ENCODE data around the gene CCBE1.

CCBE1 gene

DNA sequence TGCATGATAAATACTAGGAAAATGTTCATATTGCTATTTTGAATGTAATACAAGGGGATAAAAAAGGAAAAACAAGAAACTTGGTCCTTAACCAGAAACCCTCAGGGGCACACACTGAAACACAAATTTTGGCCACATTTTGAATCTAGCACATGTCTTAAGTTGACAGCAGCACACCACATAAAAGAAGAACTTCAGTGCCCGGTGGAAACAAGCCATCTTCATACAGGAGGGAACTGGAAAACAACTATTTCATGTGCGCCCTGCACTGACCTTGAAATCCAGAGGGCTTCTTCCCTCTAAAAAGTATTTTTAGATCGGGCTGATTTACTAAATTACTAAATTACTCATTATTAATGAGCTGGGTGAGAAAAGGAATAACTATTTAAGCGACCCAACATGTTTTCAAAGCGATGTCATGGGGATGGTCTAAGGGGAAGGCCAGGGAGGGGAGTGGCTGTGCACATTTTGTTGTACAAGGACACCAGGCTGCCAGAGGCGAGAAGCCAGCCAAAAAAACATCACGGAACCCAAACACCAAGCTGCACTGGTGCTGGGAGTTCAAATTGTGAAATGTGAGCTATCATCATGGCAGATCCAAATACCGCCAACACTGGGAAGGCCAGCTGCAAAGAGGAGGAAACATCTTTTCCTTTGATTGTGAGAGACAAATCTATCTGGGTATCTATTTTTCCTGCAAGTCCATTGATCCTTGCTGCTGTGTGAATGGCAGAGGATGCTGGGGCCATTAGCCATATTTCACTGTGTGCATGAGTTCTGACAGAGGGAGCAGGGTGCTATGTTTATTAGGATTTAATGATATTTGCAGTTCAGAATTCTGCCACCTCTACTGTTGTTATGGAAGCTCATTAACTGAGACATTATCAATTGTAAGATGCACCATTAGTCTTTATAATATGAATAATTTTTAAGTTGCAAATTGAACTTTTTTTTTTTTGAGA, 187.5 kb downstream of the CCBE1 start:
- TF ChIP-seq POLR2AphosphoS5 (IDR thresholded peaks at IDR 0.05; ENCODE audit: low read depth, low read length), result no peak
- TF ChIP-seq, protein P1, sequence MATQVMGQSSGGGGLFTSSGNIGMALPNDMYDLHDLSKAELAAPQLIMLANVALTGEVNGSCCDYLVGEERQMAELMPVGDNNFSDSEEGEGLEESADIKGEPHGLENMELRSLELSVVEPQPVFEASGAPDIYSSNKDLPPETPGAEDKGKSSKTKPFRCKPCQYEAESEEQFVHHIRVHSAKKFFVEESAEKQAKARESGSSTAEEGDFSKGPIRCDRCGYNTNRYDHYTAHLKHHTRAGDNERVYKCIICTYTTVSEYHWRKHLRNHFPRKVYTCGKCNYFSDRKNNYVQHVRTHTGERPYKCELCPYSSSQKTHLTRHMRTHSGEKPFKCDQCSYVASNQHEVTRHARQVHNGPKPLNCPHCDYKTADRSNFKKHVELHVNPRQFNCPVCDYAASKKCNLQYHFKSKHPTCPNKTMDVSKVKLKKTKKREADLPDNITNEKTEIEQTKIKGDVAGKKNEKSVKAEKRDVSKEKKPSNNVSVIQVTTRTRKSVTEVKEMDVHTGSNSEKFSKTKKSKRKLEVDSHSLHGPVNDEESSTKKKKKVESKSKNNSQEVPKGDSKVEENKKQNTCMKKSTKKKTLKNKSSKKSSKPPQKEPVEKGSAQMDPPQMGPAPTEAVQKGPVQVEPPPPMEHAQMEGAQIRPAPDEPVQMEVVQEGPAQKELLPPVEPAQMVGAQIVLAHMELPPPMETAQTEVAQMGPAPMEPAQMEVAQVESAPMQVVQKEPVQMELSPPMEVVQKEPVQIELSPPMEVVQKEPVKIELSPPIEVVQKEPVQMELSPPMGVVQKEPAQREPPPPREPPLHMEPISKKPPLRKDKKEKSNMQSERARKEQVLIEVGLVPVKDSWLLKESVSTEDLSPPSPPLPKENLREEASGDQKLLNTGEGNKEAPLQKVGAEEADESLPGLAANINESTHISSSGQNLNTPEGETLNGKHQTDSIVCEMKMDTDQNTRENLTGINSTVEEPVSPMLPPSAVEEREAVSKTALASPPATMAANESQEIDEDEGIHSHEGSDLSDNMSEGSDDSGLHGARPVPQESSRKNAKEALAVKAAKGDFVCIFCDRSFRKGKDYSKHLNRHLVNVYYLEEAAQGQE (IDR thresholded peaks at IDR 0.05; ENCODE audit: insufficient read depth in 1 of 2, low read depth in 2 of 2, low read length in 2 of 2), result no peak
- TF ChIP-seq SIN3A (IDR thresholded peaks at IDR 0.05; ENCODE audit: borderline replicate concordance, insufficient read depth, low read length), result no peak

DNA sequence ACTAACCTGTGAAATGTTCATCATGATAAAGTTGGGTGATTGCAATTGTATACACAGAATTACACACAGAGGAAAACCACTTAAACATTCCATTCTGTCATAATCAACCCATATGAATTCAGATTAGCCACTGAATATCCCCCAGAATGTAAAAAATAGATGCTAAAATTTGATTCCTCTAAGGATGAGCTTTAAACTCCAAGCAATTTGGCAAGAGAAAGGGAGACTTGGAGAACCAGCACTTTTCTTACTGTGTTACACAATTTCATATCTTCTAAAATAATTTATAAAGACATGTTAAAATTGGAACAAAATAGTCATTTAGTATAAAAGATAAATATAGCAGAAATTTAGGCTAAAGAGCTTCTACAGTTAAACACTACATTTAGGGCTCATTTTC, 191.9 kb downstream of the CCBE1 start:
- TF ChIP-seq FOXP2 (optimal IDR thresholded peaks at IDR 0.05; ENCODE audit: borderline replicate concordance, extremely low read depth, extremely low read length, insufficient read depth) (no peak), POLR2AphosphoS5 (IDR thresholded peaks at IDR 0.05; ENCODE audit: low read depth, low read length) (no peak), SIN3A (IDR thresholded peaks at IDR 0.05; ENCODE audit: borderline replicate concordance, insufficient read depth, low read length) (no peak), TAF1 (IDR thresholded peaks at IDR 0.05; ENCODE audit: borderline replicate concordance, insufficient read depth, low read length) (no peak)
- TF ChIP-seq, protein P1 (IDR thresholded peaks at IDR 0.05; ENCODE audit: insufficient read depth in 1 of 2, low read depth in 2 of 2, low read length in 2 of 2), result no peak

DNA sequence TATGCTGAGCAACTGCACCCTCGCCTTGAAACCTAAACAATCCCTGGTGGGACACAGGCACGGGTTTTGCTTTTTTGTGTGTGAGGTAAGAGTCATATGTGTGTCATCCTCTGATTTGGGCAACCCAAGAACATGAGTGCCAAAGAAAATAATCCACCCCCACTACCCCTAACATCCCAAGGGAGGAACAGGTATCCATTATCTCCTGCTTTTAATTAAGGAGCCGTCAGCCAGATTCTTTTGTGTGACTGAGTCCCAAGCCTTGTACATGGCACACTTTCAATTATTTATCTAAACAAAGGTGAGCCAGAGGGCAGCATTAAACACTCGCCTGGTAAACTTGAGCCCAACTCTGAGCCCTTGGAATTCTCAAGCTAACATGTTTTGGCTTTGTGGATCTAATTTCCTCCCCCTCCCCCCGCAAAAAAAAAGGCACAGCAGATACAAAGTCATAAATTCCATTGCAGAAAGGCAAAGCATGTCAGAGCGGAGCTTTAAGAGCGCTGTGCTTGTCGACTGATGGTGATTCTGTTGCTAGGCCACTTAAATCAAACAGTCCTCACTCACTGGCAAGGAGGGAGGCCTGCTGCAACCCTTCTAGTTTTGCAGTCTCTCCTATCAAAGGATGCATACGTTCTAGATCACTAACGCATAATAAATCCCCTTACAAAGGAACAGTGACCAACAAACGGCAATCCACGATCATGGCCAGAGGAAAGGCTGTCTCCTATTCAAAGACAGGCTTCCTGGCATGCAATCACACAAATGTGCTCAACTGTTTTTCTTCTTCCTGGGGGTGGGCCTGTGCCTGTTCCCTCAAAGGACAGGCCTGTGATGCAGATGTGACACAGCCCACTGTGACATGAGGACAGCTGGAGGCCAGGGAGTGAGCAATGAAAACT, 194.7 kb downstream of the CCBE1 start:
- TF ChIP-seq POLR2AphosphoS5 (IDR thresholded peaks at IDR 0.05; ENCODE audit: low read depth, low read length) (no peak), SIN3A (IDR thresholded peaks at IDR 0.05; ENCODE audit: borderline replicate concordance, insufficient read depth, low read length) (no peak), TAF1 (IDR thresholded peaks at IDR 0.05; ENCODE audit: borderline replicate concordance, insufficient read depth, low read length) (no peak), FOXP2 (optimal IDR thresholded peaks at IDR 0.05; ENCODE audit: borderline replicate concordance, extremely low read depth, extremely low read length, insufficient read depth) (no peak)
- TF ChIP-seq, protein P1 (IDR thresholded peaks at IDR 0.05; ENCODE audit: insufficient read depth in 1 of 2, low read depth in 2 of 2, low read length in 2 of 2), result no peak

DNA sequence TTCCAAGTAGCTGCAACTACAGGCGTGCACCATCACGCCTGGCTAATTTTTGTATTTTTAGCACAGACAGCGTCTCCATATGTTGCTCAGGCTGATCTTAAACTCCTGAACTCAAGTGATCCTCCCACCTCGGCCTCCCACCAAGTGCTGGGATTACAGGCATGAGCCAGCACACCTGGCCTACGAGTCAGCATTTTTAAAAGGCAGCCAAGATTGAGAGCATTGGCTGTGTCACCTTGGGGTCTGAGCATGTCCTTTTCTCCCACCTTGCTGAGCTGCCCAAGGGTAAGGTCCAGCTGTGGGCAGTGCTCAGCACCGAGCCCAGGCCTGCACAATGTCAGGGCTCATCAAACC, 195.3 kb downstream of the CCBE1 start:
- TF ChIP-seq, protein P1 (IDR thresholded peaks at IDR 0.05; ENCODE audit: insufficient read depth in 1 of 2, low read depth in 2 of 2, low read length in 2 of 2), result no peak
- TF ChIP-seq SIN3A (IDR thresholded peaks at IDR 0.05; ENCODE audit: borderline replicate concordance, insufficient read depth, low read length), result no peak
- TF ChIP-seq POLR2AphosphoS5 (IDR thresholded peaks at IDR 0.05; ENCODE audit: low read depth, low read length), result no peak

All from PFSK-1 (cell line).